HG03060 (cell line): Measurements from ENCODE around the gene EBF4.

Source experiments
- ATAC-seq: cut with Tn5 transposase; IDR thresholded peaks from one replicate; pipeline ENCODE4 v1.9.1; 2021; ENCODE audit warnings: low read depth, moderate number of reproducible peaks; ENCODE audit not compliant: unreplicated experiment

Gene EBF4

GRCh38 chr20:2741463-2741862, 48.9 kb downstream of the EBF4 start:
- ATAC-seq, result no peak

- no peak for ATAC-seq
Observed at GRCh38 chr20:2741881-2742280, 49.3 kb downstream of the EBF4 start.

- no peak for ATAC-seq
Observed at GRCh38 chr20:2742431-2742830, 49.9 kb downstream of the EBF4 start.

DNA sequence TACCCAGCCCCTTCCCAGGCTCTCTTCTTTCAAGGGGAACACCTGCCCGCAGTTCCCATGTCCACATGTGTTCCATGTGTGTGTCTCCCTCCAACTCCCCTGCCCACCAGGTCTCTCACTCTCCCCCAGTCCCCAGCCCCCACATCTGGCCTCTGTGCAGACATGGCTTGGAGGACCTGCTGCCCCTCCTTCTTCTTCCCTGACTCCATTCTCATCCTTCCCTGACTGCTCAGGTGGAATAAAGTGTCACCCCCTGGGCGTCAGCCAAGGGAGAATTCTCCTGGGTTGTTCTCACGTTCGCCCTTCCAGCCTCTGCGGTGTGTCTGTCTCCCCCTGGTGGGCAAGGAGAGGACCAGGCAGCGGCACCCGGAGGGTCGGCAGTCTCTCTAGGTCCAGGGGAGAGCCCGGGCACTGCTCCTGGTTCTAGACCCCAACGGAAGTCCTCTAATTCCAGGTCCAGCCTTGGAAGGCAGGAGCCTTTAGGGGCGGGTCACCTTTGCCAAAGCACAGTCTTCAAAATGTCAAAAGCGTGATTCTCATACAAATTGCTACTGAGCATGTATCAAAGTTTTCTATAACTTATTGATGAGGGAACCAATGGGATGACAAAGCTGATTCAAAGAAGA, 50.5 kb downstream of the EBF4 start:
- no peak for ATAC-seq

GRCh38 chr20:2745060-2745910, 52.7 kb downstream of the EBF4 start:
- no peak for ATAC-seq

DNA sequence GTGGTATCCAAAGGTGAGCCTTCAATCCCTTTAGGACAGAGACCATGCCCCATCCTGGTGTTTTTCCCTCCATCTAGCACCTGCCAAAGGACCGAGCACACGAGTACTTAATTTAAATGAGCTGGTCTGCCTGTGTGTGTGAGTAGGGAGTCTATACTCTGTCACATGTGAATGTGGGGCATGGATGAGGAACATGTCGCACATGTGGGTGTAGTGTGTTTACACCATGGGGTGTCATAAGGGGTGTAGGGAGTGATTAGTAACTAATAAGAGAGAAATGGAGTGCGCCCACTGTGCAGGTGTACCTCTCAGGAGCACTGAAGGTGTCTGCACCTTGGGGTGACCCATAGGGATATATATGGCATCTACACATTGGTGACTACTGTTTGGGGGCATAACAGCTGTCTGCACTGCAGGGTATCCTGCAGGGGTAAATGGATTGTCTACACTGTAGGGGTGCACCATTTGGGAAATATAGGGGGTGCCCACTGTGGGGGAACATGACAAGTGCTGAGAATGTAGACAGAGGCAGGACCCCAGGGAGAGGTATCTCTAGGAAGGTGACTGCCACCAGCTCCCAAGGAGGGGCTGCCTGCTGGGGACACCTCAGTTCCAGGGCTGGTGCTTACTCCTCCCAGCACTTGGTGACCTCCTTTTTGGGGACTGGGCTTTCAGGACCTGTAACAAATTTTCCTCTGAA, 53.5 kb downstream of the EBF4 start:
- ATAC-seq, result no peak

- no peak for ATAC-seq
Observed at GRCh38 chr20:2746636-2747265, 54.2 kb downstream of the EBF4 start.

DNA sequence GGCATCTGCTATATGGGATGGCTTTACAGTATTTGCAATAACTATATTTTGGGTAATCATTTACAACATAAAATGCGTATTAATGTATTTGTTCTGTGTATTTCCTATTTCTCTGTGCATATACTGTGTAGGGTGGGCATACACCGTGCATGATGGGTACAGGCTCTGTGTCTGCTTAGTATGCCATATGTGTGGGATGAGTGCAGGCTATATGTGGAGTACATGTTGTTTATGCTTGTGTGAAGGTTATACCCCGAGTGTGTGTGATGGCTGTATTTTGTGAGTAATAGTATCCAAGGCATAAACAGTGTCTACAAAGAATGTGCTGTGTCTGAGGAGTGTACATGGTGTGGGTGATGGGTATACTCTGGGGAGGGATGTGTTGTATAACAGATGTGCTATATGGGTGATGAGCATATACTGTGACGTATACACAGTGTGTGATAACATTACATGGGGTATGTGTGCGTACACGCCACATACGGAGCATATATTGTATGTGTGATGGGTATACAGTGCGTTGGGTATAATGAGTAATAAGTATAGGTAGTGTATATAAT, 55.2 kb downstream of the EBF4 start:
- no peak for ATAC-seq

GRCh38 chr20:2748551-2749342, 56.2 kb downstream of the EBF4 start:
- ATAC-seq, result no peak

DNA sequence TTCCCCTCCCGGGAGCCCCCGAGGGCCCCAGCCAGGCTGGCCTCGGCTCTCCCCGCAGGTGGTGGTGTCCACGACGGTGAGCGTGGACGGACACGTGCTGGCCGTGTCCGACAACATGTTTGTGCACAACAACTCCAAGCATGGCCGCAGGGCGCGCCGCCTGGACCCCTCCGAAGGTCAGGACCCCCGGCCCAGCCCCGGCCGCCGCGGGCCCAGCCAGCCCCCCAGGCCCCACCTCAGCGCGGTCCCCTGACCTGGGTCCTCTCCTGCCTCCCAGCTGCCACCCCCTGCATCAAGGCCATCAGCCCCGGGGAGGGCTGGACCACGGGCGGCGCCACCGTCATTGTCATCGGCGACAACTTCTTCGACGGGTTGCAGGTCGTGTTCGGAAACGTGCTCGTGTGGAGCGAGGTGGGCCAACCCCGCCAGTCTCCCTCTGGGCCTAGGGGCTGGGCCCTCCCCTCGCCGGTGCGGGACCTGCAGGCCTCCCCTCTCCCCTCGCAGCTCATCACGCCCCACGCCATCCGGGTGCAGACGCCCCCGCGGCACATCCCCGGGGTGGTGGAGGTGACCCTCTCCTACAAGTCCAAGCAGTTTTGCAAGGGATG, 56.9 kb downstream of the EBF4 start:
- no peak for ATAC-seq

- no peak for ATAC-seq
Observed at GRCh38 chr20:2749951-2750490, 57.4 kb downstream of the EBF4 start.

DNA sequence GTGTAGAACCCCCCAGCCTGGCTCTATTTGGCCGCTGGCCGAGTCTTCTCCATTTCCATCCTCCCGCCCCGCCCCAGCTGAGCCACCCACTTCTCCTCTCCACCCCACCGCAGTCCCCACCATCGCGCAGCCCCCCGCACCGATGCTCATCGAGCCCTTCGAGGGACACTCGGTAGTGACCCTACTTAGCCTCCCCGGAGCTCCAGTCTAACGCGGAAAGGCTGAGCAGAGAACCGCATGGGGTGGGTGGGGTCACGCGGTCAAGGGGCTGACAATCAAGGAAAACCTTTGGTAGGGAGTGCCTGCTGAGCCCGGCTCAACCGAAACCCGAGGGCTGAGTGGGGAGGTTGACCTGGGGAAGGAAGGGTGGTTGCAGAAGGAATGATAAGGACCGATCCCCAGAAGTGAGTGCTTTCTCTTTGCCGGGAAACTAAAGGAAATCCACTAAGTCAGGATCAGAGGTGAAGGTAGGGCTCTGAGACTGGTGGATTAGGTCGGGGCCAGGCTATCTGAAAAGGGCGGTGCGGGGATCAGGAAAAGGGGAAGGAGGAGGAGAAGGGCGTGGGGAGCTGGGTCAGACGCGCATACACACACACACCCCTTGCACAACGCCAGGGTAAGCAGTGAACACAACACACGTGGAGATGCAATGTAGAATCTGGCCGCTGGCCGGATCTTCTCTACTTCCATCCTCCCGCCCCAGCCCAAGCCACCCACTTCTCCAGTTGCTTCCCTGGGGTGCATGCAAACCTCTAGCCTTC, 58.1 kb downstream of the EBF4 start:
- no peak for ATAC-seq

- ATAC-seq, result no peak
Observed at GRCh38 chr20:2751347-2751877, 58.8 kb downstream of the EBF4 start.

DNA sequence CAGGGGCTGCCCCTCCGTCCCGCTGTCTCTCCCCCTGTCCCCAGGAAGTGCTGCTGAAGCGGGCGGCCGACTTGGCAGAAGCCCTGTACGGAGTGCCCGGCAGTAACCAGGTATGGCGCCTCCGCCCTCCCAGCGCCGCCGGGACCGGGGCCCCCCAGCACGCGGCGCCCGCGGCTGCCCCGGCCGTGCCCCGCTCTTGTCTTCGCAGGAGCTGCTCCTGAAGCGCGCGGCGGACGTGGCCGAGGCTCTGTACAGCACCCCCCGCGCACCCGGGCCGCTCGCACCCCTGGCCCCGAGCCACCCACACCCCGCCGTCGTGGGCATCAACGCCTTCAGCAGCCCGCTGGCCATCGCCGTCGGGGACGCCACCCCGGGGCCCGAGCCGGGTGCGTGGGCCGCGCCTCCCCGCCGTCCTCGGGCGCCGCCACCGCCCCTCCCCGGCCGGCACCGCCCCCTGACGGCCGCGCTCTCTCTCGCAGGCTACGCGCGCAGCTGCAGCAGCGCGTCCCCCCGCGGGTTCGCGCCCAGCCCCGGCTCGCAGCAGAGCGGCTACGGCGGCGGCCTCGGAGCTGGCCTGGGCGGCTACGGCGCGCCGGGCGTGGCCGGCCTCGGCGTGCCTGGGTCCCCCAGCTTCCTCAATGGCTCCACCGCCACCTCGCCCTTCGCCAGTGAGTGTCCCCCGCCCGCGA, 59.4 kb downstream of the EBF4 start:
- ATAC-seq, result no peak

DNA sequence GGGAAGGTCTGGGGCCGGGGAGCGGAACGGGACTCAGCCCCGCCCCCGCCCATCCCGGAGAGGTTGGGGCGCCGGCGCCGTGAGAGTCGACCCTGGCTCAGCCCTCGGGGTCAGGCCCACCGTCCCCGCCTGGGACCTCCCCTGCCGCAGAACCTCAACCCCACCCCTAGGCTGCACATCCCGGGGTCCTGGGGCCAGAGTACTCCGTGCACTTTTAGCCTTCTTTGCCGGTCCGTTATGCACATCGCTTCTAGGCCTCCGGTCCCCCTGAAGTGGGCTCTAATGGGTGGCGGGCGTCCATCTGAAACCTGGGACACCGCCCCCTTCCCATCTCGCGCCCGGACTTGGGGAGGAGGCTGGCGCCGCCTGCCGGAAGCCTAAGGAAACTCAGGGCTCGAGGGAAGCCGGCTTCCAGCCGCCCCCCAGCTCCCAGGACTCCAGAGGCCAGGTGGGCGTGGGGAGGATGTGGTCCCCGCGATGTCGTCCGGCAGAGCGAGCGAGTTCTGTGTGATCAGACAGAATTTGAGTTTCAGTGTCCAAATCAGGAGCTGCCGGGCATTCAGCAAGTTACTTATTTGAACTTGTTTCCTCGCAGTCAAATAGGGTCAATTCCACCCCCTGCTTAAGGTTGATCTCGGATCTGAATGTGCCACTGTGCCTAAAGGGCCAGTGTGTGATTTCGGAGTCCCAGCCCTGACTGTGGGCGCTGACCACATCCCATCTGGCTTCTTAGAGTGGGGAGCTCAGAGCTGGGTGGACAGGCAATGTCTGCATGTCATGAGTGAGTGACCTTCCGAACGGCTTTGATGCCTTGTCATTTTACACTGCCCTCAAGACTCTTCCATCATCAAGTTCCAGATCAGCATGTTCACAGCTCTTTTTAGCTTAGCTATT, 60.2 kb downstream of the EBF4 start:
- ATAC-seq, result no peak

- no peak for ATAC-seq
Observed at GRCh38 chr20:2753461-2754040, 61.0 kb downstream of the EBF4 start.
